Endodermal cell (in vitro differentiated cells): ENCODE measurements around the gene CAMKMT. TPM values are rescaled to one million over a fixed set of nuclear protein-coding genes. Genes with fewer than 3 reads are reported as not detected.

ENCODE experiments used
- DNase-seq: peaks from one replicate; pipeline ENCODE4 v3.0.0-alpha.2; 2017
- H3K27ac ChIP-seq: 2 replicates; pipeline ENCODE4 v1.5.1; 2013; ENCODE audit warnings: mild to moderate bottlenecking, low read depth, low read length, moderate library complexity
- H3K27me3 ChIP-seq: 2 replicates; pipeline ENCODE4 v1.6.1; 2013; ENCODE audit warnings: mild to moderate bottlenecking, low read length, moderate library complexity; ENCODE audit not compliant: insufficient read depth, control insufficient read depth, poor library complexity, severe bottlenecking
- H3K36me3 ChIP-seq: 2 replicates; pipeline ENCODE4 v1.7.0; 2013; ENCODE audit warnings: mild to moderate bottlenecking, low read length, moderate library complexity; ENCODE audit not compliant: control insufficient read depth, insufficient read depth
- H3K4me1 ChIP-seq: one replicate; pipeline ENCODE4 v1.7.0; 2013; ENCODE audit warnings: low read length; ENCODE audit not compliant: control insufficient read depth, insufficient read depth
- H3K4me3 ChIP-seq: 2 replicates; pipeline ENCODE4 v1.5.1; 2013; ENCODE audit warnings: mild to moderate bottlenecking, low read length, moderate library complexity
- H3K9ac ChIP-seq: 2 replicates; pipeline ENCODE4 v1.6.1; 2013; ENCODE audit warnings: mild to moderate bottlenecking, low read length, moderate library complexity; ENCODE audit not compliant: poor library complexity, severe bottlenecking; ENCODE audit errors: extremely low read depth
- H3K9me3 ChIP-seq: 2 replicates; pipeline ENCODE4 v1.6.1; 2013; ENCODE audit warnings: mild to moderate bottlenecking, low read length, moderate library complexity; ENCODE audit not compliant: control insufficient read depth
- H3K27ac Mint-ChIP-seq: 2 replicates; pipeline ENCODE4 v1.8.0; 2020; ENCODE audit warnings: mixed read lengths
- H3K27me3 Mint-ChIP-seq: 2 replicates; pipeline ENCODE4 v1.8.0; 2021; ENCODE audit warnings: mild to moderate bottlenecking, mixed read lengths; ENCODE audit not compliant: insufficient read depth
- H3K36me3 Mint-ChIP-seq: 2 replicates; pipeline ENCODE4 v1.8.0; 2020; ENCODE audit warnings: low read depth, mixed read lengths
- H3K4me1 Mint-ChIP-seq: 2 replicates; pipeline ENCODE4 v1.8.0; 2020; ENCODE audit warnings: mixed read lengths
- H3K4me3 Mint-ChIP-seq: 2 replicates; pipeline ENCODE4 v1.8.0; 2020; ENCODE audit warnings: mild to moderate bottlenecking, moderate library complexity, mixed read lengths
- H3K9me3 Mint-ChIP-seq: 2 replicates; pipeline ENCODE4 v1.8.0; 2020; ENCODE audit warnings: mild to moderate bottlenecking, mixed read lengths
- WGBS, 2 experiments: methylation state at CpG; one replicate each; pipeline versions ENCODE4 v1.1.5 to v1.1.7; 2013; ENCODE audit warnings: missing lambda C conversion rate in 2 of 2, mixed read lengths in 1 of 2; ENCODE audit not compliant: insufficient coverage in 1 of 2, insufficient read length in 1 of 2; 5-methylcytosine and 5-hydroxymethylcytosine counted together
- total RNA-seq, 2 donors: library from RNA; stranded (reverse); fragmentation: NEBNext Ultra II Directional in 1 of 2; extraction: Animal tissue kit (Norgen Biotek cat#: 25700) in 1 of 2; gene quantifications; 2 replicates in 1 of 2; 3 replicates in 1 of 2; pipeline ENCODE4 v1.2.1, GENCODE V29; 2021
- TF ChIP-seq, protein P1 (sequence below): fragments of 200-600 bp; sonication (generic); conservative IDR thresholded peaks from 2 replicates; pipeline ENCODE4 v1.5.0; 2021; ENCODE audit warnings: antibody characterized with exemption, mild to moderate bottlenecking

Gene CAMKMT
- total RNA-seq, 2 donors from 2014 or later, result 31.4 to 57.5 TPM

DNA sequence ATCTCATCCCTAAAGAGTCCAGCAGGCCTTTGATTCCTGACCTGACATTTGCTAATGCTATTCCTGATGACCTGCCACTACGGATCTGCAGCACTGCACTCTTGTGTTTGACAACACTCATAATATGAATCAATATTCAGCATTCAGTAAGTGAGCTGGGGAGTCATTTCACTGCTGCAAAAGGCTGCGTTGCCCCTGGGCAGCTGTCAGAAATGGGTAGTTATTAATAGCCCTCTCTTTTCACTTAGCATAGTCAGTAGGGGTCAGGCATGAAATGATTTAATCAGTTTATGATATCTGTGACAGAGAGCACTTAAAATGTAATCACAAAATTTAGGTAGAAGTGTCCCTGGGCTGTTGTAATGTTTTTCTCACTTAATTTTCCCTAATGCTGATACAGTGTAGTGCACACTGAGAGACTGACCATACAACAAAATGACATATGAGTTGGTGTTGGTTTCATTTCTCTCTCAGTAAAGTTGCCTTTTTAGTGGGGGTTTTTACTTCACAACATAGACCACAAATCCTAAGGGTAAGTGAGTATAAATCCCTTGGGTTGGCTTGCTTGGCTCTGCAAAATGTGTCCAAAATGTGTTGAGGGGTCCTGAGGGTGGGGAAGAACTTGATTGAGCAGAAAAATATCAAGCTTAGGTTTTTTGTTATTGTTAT is 184.8 kb downstream of the CAMKMT start:
- Histone ChIP-seq H3K36me3 (no peaks in the 10 kb centered on the region), H3K27me3 (no peaks in the 10 kb centered on the region), H3K9ac (no peak overlapping the region), H3K4me3 (no peak overlapping the region), H3K9me3 (no peaks in the 10 kb centered on the region), H3K27ac (no peak overlapping the region), H3K4me1 (peaks cover 17% of the 10 kb centered on the region)
- Mint-ChIP-seq H3K4me3 (no peak overlapping the region), H3K9me3 (no peaks in the 10 kb centered on the region), H3K27ac (no peak overlapping the region), H3K36me3 (no peaks in the 10 kb centered on the region), H3K27me3 (no peaks in the 10 kb centered on the region), H3K4me1 (peaks cover 62% of the 10 kb centered on the region)
- no peak for DNase-seq
- 83 to 91% methylated on average over 1 to 2 of the region's 2 CpGs for WGBS, 2 experiments
- TF ChIP-seq, protein P1, sequence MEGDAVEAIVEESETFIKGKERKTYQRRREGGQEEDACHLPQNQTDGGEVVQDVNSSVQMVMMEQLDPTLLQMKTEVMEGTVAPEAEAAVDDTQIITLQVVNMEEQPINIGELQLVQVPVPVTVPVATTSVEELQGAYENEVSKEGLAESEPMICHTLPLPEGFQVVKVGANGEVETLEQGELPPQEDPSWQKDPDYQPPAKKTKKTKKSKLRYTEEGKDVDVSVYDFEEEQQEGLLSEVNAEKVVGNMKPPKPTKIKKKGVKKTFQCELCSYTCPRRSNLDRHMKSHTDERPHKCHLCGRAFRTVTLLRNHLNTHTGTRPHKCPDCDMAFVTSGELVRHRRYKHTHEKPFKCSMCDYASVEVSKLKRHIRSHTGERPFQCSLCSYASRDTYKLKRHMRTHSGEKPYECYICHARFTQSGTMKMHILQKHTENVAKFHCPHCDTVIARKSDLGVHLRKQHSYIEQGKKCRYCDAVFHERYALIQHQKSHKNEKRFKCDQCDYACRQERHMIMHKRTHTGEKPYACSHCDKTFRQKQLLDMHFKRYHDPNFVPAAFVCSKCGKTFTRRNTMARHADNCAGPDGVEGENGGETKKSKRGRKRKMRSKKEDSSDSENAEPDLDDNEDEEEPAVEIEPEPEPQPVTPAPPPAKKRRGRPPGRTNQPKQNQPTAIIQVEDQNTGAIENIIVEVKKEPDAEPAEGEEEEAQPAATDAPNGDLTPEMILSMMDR, result no peak

DNA sequence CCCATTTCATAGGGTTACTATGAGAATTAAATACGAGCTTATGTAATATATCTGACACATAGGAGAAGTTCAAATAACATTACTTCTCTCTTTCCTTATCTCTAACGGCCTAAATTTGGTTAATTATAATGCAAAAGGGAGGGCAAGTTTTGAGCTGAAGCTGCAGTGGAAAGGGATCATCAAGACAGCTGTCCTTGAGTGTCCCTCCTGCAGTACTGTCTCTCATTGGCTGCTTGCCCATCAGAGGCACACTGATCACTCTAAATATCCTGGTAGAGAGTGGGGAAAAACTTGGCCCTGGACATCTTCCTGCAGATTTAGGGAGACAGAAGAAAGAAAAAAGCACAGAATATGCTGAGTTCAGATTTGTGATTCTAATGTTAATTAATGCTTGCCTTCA is 186.0 kb downstream of the CAMKMT start:
- no peaks in the 10 kb centered on the region for H3K36me3 Mint-ChIP-seq
- no peak overlapping the region for H3K27ac Mint-ChIP-seq
- H3K4me1 Mint-ChIP-seq, result peaks cover 58% of the 10 kb centered on the region

DNA sequence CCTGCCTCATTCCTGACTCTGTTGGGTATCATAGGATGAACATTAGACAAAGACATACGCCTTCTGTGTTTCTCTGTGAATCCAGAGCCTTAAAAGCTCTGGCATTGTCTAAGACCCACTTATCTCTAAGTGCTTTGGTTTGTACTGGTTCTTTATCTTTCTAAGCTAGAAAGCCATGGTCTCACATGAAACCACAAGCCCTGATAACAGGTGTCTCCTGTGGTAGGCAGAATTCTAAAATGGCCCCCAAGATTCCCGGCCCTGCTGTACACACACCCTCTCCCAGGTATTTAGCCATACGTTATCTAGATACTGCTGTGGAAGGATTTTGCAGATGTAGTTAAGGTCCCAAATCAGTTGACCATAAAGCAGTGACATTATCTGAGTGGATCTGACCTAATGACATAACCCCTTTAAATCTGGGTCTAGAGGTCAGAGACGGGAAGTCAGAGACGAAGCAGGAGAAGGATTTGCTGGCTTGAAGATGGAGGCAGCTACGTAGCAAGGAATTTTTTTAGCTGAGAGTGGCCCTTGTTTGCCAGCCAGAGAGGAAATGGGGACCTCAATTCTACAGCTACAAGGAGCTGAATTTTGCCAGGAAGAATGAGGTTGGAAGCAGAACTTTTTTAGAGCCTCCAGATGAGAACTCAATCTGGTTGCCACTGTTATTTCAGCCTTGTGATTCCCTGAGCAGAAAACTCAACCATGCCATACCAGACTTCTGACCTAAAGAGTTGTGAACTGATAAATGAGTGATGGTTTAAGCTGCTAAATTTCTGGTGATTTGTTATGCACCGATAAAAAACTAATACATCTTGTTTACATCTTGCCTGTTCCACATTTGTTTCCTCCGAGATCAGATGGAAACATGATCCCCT is 186.7 kb downstream of the CAMKMT start:
- H3K4me3 ChIP-seq, result no peak overlapping the region
- no peak overlapping the region for H3K27ac ChIP-seq
- TF ChIP-seq, protein P1, result no peak
- Mint-ChIP-seq H3K4me3 (no peak overlapping the region), H3K27ac (peak overlapping the region; percentile 64), H3K36me3 (no peaks in the 10 kb centered on the region), H3K27me3 (no peaks in the 10 kb centered on the region), H3K9me3 (no peaks in the 10 kb centered on the region), H3K4me1 (peaks cover 55% of the 10 kb centered on the region)
- 89 to 95% methylated on average over 5 to 8 of the region's 8 CpGs for WGBS, 2 experiments
- no peaks in the 10 kb centered on the region for H3K9me3 ChIP-seq
- peaks cover 17% of the 10 kb centered on the region for H3K4me1 ChIP-seq
- no peak for DNase-seq
- H3K27me3 ChIP-seq, result no peaks in the 10 kb centered on the region
- H3K9ac ChIP-seq, result no peak overlapping the region
- no peaks in the 10 kb centered on the region for H3K36me3 ChIP-seq

More for the DNA sequence above, 186.0 kb downstream of the CAMKMT start:
- Histone ChIP-seq H3K4me1 (peaks cover 17% of the 10 kb centered on the region), H3K4me3 (no peak overlapping the region), H3K27me3 (no peaks in the 10 kb centered on the region), H3K27ac (no peak overlapping the region), H3K36me3 (no peaks in the 10 kb centered on the region), H3K9ac (no peak overlapping the region), H3K9me3 (no peaks in the 10 kb centered on the region)
- no peaks in the 10 kb centered on the region for H3K27me3 Mint-ChIP-seq
- H3K4me3 Mint-ChIP-seq, result no peak overlapping the region
- H3K9me3 Mint-ChIP-seq, result no peaks in the 10 kb centered on the region
- no peak for DNase-seq
- TF ChIP-seq, protein P1, result no peak
- WGBS, 2 experiments, result 57% methylated on average over 1 of the region's 2 CpGs; no CpG with 5 or more reads in 1 of the 2 experiments
